ENCODE data around the gene GJC2. TPM values are rescaled to one million over a fixed set of nuclear protein-coding genes. Genes with fewer than 3 reads are reported as not detected.
"Not testable (repeated sequence)": the region's sequence is repeated elsewhere in the genome, so short reads cannot be mapped to it uniquely, and the experiment has no call there.

GJC2 gene
- total RNA-seq, 1 donor from 2014 or later, result 1.6 TPM

GRCh38 chr1:228177721-228178710 lies 28.3 kb downstream of the GJC2 start:
- DNase-seq (ENCODE audit: low spot score), result no peak

GRCh38 chr1:228178737-228179684 lies 29.3 kb downstream of the GJC2 start:
- intact Hi-C loops (cut with DNase I), result no loop called here
- DNase-seq (ENCODE audit: low spot score), result peak; percentile 35

More at GRCh38 chr1:228177721-228178710, 28.3 kb downstream of the GJC2 start:
- intact Hi-C loops (cut with DNase I), result no loop called here

GRCh38 chr1:228180271-228180958 lies 30.7 kb downstream of the GJC2 start:
- no peak for DNase-seq (ENCODE audit: low spot score)
- intact Hi-C loops (cut with DNase I), result no loop called here

- DNase-seq (ENCODE audit: low spot score), result no peak
- intact Hi-C loops (cut with DNase I), result no loop called here
These were observed 31.4 kb downstream of the GJC2 start for GRCh38 chr1:228180959-228181644.

GRCh38 chr1:228181645-228182034 lies 31.9 kb downstream of the GJC2 start:
- intact Hi-C loops (cut with DNase I), result no loop called here
- no peak for DNase-seq (ENCODE audit: low spot score)

- no peak for DNase-seq (ENCODE audit: low spot score)
- intact Hi-C loops (cut with DNase I), result no loop called here
These were observed 32.7 kb downstream of the GJC2 start for GRCh38 chr1:228182296-228183030.

GRCh38 chr1:228184152-228184551 lies 34.4 kb downstream of the GJC2 start:
- intact Hi-C loops (cut with DNase I), result no loop called here
- no peak for DNase-seq (ENCODE audit: low spot score)

GRCh38 chr1:228185641-228185965 lies 35.9 kb downstream of the GJC2 start:
- no peak for DNase-seq (ENCODE audit: low spot score)
- intact Hi-C loops (cut with DNase I), result no loop called here

GRCh38 chr1:228188249-228188648 lies 38.5 kb downstream of the GJC2 start:
- DNase-seq (ENCODE audit: low spot score); intact Hi-C loops (cut with DNase I): not testable (repeated sequence)

GRCh38 chr1:228190182-228190581 lies 40.5 kb downstream of the GJC2 start:
- intact Hi-C loops (cut with DNase I), result no loop called here
- no peak for DNase-seq (ENCODE audit: low spot score)

- intact Hi-C loops (cut with DNase I), result no loop called here
These were observed 41.0 kb downstream of the GJC2 start for GRCh38 chr1:228190778-228191177.

GRCh38 chr1:228194436-228194835 lies 44.7 kb downstream of the GJC2 start:
- intact Hi-C loops (cut with DNase I), result no loop called here
- no peak for DNase-seq (ENCODE audit: low spot score)

More at GRCh38 chr1:228190778-228191177, 41.0 kb downstream of the GJC2 start:
- DNase-seq (ENCODE audit: low spot score), result no peak

- intact Hi-C loops (cut with DNase I), result no loop called here
These were observed 45.4 kb downstream of the GJC2 start for GRCh38 chr1:228194921-228195812.

GRCh38 chr1:228197555-228198147 lies 47.9 kb downstream of the GJC2 start:
- intact Hi-C loops (cut with DNase I), result no loop called here
- peak; percentile 75 for DNase-seq (ENCODE audit: low spot score)

More at GRCh38 chr1:228194921-228195812, 45.4 kb downstream of the GJC2 start:
- peak; percentile 59 for DNase-seq (ENCODE audit: low spot score)

GRCh38 chr1:228198977-228199590 lies 49.4 kb downstream of the GJC2 start:
- intact Hi-C loops (cut with DNase I), result no loop called here
- DNase-seq (ENCODE audit: low spot score), result no peak

- peak; percentile 9 for DNase-seq (ENCODE audit: low spot score)
- intact Hi-C loops (cut with DNase I), result no loop called here
These were observed 55.2 kb downstream of the GJC2 start for GRCh38 chr1:228204958-228205357.

Measured in cardiac septum (tissue), 1 donor.